HG03097 (cell line): Measurements from ENCODE around the gene SLC6A19.
"Not testable (repeated sequence)": the region's sequence is repeated elsewhere in the genome, so short reads cannot be mapped to it uniquely, and the experiment has no call there.

Source experiments
- ATAC-seq: cut with Tn5 transposase; IDR thresholded peaks from one replicate; pipeline ENCODE4 v1.9.1; 2021; ENCODE audit not compliant: unreplicated experiment, low FRiP score

The SLC6A19 gene

GRCh38 chr5:1261643-1262042 is 60.2 kb downstream of the SLC6A19 start:
- no peak for ATAC-seq

DNA sequence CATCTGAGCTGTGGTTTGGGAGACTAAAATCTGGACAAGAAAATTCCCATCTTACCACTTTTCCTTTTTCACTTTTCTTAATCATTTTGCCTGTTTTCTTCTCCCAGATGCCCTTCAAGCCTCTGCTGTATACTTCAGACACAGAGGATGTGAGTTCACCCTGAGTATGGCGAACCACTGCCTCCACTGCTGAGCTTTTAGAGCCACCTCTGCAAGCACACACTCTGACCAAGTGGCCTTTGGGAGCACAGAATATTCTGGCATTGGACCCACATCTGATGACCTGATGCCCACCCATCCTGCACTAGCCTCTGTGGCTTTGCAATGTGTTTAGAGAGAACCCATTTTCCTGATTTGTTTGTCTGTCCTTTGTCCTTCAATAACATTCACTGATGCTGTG is 61.0 kb downstream of the SLC6A19 start:
- ATAC-seq, result no peak

DNA sequence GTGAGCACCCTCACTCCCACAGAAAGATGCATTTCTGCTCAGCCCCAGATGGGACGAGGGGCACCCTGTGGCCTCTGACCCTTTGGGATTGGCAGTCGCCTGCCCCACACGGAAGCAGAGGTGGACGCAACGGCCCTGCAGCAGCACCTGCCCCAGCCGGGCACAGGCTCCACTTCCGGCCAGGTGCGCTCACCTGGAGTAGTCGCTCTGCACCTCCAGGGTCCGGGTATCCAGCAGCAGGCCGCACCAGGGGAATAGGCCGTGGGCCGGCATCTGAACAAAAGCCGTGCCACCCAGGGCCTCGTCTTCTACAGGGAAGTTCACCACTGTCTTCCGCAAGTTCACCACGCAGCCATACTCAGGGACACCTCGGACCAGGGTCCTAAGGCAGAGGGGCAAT is 62.8 kb downstream of the SLC6A19 start:
- ATAC-seq, result no peak

GRCh38 chr5:1265026-1265425 is 63.6 kb downstream of the SLC6A19 start:
- no peak for ATAC-seq

DNA sequence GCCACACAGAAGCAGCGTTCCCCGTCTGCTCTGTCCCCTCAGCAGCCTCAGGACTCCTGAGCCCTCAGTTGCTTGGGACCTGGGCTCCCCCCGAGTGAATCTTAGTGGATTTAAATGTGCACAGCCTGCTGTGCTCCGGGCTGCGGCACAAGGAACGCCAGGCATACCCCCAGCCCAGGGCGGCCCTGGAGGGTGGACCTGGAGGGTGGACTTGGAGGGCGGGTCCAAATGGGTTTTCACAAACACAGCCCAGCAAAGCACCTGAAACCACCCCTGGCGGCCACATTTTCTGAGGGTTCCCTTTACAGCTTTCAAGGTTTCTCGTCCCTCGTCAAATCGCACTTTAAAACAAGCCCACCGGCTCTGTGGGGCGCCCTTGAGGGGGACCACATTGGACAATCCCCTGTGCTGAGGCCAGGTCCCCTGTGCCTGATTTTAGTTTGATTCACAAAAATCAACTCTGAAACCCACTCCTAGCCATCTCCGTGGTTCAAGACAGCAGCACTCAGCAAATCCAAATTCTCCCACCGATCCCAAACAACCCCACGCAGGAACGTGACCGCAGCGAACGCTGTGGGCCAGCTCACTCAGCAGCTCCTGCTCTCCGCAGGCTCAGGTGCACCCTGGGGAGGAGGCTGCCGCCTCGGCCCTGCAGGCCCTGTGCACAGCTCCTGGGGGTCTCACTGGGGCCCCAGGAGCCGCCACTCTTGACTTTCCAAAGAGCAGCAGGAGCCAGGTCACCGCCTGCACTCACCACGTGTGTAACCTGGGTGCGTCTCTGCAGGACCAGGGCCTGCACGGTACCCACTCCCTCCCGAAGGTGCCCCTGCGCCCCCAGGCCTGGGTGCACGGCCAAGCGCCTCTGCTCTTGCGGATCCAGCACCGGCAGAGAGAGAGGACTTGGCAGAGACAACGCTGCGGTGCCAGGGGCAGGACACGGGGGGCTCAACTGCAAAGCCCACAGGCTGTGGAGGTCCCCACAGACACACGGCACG is 64.4 kb downstream of the SLC6A19 start:
- ATAC-seq, result no peak

DNA sequence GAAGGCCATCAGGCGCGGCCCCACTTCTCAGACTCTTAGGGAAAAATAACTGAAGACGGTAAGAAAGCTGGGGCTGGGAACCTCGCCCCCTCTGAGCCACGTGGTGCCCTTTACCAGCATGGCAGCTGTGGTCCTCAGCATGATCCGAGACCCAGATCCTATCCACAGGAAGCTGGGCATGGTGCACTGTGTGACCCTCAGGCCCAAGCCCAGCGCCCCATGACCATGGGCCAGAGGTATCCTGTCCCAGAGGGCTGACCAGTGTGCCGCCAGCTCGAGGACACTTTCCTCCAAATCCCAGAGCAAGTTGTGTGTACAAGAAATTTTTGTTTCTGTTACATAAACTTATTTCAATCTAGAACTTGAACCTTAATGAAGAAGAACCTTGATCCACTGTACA is 65.4 kb downstream of the SLC6A19 start:
- no peak for ATAC-seq

GRCh38 chr5:1267464-1267863 is 66.1 kb downstream of the SLC6A19 start:
- ATAC-seq, result not testable (repeated sequence)

DNA sequence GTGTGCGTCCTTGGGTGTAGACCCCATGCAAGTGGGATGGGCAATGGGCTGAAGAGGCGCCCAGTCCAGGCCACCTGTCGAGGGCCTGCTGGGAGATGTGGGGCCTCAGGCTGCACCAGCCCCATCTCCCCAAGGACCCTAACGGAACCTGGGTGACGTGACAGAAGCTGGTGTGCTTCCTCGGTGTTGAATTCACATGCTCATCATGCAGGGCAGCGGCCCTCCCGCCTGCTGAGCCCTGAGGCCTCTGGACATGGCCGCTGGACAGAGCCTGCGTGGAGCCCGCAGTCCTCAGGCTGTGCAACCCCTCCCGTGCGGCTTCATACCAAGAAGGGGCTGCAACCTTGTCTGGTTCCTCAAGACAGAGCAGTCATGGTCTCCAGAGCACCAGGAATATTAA is 66.7 kb downstream of the SLC6A19 start:
- no peak for ATAC-seq

- no peak for ATAC-seq
These were observed 67.3 kb downstream of the SLC6A19 start for GRCh38 chr5:1268666-1269065.

GRCh38 chr5:1270426-1270825 is 69.0 kb downstream of the SLC6A19 start:
- no peak for ATAC-seq

- no peak for ATAC-seq
These were observed 69.8 kb downstream of the SLC6A19 start for GRCh38 chr5:1270933-1271914.

DNA sequence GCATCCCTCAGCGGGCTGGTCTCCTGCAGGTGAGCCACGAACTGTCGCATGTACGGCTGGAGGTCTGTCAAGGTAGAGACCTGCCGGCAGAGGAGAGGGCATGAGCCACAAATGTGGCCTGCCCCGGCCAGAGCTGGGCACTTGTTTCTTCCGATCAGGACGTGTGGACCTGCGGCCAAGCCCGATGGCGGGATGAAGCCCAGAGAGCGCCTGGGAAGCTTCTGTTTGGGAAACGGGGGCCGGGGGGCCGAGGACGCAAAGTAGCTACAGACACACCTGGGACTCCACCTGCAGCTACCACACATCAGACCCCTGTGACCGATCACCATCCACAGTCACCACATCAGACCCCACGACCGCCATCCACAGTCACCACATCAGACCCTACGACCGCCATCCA is 70.8 kb downstream of the SLC6A19 start:
- ATAC-seq, result no peak

- no peak for ATAC-seq
These were observed 72.3 kb downstream of the SLC6A19 start for GRCh38 chr5:1273745-1274144.

DNA sequence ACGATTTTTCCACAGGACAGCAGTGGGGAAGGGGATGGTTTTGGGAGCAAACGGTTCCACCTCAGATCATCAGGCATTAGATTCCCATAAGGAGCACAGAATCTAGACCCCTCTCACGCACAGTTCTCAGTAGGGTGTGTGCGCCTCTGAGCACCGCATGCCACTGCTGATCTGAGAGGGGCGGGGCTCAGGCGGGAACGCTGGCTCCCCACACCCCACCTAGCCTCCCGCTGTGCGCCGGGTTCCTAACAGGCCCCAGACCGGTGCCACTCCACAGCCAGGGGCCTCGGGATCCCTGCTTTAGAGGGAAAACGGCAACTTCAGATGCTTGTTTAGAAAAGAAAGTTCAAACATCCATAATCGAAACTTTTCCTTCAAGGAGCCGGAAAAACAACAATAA is 73.1 kb downstream of the SLC6A19 start:
- no peak for ATAC-seq
